Stimulated activated CD8-positive, alpha-beta memory T cell treated with anti-CD3 and anti-CD28 coated beads, Interleukin-4, amount 100 ng/mL, for 4 hours (primary cell): ENCODE results near the gene DLG2.

ENCODE experiments used
- DNase-seq, 2 donors: peaks; one replicate each; pipeline ENCODE4 v3.0.0-alpha.2; 2020; ENCODE audit warnings: low read depth in 2 of 2, low spot score in 1 of 2

The DLG2 gene

DNA sequence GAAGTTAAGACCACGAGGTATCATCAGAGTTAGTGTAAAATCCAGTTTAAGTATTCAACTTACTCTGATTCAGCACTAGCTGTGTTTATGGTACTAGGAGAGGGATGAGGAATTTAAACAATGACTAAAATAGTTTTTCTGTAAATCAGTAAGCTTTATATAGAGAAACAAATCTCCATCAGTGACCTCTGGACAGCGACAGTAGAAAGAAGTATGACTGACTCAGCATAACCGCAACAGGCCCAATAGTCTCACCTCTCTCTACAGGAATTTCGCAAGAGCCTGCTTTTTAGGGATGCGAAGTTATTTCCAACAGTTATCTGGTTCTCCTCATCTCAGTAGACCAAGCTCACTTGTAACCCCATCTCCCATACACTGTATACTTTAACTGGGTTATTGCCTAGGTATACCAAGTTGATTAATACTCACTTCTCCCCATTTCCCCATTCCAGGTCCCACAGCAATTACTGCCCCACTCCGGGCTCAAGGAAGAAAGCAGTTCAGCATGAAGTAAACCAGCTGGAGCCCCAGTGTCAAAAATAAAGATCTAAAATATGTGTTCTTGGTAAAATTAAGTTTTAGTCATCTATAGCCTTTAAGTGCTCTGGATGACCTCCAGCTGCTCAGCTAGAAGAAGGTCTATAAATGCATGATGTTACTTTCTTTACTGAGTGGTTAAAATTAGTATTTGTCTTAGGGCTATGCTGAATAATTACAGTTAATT lies 1570.3 kb downstream of the DLG2 start:
- no peak for DNase-seq

DNA sequence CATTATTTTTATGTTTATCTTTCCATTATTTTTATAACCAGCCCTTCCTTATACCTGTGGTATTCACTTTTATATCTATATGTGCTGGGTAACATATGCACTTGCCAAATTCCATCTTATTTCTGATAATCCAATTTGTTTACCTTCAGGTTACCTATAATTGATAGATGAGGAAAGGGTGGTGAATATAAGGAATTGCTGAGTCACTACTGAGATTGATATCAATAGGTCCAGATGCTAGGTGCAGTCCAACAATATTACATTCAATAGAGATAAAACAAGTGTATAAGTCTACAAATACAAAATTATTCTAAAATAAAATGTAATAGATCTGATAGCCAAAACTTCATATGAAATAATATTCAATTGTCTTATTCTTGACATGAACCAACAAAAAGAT lies 1582.0 kb downstream of the DLG2 start:
- DNase-seq: no peak

DNA sequence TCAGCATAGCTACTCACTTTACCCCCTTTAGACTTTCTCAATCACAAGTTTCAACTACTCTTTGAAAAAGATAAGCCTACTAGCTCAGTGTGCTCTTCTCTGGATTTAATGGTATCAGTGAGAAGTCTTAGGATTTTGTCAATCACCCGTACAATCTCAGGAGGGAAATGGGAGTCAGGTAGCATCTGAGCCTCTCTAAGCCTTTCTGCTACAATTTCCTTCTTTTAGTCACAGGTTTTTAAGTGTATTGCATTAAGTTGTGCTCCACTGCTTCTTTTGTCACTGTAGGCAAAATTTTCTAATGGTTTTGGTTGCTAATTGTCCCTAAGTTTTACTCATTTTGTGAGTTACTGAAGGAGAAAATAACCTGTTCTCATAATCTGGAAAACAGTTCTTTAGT lies 1582.4 kb downstream of the DLG2 start:
- DNase-seq: no peak

DNA sequence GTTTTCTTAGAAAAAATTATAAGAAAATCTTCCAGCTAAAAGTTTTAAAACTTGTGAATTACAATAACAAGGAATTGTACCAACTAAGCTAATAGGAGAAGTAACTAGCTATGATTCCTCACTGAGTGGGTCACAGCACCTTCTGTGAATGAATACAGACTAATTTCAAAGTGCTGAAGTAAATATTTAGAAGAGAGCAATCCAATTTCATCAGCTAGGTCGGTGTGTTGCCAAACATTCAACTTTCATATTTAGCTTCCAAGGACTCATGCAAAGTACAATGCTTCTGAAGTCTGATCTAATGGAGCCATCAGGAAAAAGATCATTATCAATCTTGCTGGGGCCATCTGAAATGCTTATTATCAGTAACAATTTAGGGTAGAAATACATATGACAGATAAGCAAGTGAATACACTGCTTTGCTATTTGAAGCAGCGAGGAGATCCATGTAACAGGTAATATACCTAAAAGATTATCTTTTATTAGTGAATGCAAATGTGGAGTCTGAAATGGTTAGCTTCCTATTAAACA lies 1590.4 kb downstream of the DLG2 start:
- DNase-seq: no peak

DNA sequence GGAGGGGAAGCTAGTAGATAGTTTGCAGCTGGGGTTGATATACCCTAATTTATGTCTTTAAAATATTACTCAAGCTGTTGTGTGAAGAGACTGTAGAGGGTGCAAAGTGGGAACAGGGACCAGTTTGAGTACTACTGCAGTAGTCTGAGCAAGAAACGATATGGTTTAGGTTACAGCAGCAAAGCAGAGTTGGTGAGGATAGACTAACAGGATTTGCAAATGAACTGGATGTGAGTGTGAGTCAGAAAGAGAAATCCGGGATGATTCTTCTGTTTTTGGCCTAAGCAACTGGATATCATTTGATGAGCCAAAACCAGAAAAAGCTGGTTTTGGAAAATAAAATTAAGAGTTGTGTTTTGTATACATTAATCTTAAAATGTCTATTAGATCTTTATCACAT lies 1591.5 kb downstream of the DLG2 start:
- DNase-seq: no peak

DNA sequence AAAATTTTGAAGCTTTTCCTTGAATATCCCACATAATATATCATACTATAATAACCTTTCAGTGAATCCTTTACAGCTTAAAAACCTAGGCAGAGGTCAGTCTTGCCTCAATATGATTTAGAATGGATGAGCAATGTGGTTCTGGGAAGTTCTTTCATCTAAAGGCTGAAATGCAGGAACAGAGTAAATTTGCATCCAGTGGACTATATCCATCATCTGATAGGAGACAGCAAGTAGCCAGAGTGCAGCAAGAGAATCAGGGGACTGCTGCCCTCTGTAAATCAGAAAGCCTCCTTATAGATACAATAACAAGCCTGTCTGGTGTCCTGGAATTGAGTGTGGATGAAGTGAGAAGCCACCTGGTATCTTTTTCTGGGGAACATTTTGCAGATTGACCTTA lies 1592.7 kb downstream of the DLG2 start:
- no peak for DNase-seq

DNA sequence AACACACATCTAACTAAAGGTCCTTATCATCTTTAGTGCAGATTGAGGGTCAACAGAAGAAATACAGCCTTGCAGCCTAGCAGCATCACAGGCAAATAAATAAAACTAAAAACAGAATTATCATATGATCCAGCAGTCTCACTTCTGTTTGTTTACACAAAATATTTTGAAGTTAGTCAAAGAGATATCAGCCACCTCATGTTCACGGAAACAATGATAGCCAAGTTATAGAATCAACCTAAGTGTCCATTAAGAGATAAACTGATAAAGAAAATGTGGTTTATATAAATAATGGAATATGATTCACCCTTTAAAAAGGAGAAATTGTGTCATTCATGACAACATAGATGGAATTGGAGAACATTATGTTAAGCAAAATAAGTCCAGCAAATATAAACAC lies 1602.9 kb downstream of the DLG2 start:
- no peak for DNase-seq

DNA sequence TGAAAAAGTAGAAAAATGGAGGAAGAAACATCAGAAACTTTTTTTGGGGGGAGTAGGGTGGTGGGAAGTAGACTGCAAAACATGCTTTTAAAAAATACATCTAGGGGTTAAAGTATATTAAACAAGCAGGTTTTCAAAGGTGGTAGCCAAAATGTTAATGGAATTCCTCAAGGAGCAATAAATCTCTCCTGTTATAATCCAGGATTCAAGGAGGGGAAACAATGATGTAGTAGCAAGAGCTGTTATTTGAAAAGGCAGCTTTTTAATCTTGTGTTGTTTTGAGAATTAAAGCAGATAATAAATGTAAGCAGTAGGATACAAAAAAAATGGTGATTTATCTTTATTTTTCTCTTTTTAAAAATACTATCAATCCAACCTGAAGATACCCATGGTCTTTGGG lies 1604.4 kb downstream of the DLG2 start:
- no peak for DNase-seq

DNA sequence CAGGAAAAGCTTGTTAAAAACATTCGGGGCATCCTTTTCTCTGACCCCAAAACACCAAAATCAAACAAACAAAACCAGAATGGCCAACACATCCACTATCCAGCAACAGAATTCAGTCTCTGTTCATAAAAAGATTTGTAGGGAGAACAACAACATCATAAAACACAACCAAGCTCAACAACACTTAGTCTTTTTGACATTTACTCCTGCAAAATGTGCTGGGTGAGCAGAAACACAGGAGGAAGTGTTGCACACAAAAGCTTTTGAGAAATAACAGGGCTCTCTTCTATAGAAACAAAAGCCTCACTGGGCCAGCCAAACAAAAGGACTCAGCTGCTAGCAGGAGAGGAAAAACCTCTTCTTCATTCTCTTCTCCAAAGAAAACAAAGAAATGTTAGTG lies 1604.9 kb downstream of the DLG2 start:
- DNase-seq: no peak

DNA sequence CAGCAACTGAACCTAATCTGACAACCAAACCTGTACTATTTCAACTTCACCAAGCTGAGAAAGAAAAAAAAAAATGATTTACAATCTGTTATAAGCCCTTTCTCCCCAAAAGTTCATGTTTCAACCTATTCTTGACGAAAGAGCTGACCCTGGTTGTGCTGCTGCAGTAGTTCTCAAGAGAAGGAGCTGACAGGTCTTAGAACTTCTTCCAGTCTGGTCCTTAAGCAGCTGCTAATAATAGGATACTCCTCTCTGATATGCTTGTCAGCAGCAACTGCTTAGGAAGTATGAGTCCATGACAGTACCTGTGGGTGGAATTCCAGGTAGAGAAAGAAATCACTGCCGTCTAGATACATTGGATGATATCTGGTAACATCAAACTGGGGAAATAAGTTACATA lies 1605.9 kb downstream of the DLG2 start:
- DNase-seq: no peak

DNA sequence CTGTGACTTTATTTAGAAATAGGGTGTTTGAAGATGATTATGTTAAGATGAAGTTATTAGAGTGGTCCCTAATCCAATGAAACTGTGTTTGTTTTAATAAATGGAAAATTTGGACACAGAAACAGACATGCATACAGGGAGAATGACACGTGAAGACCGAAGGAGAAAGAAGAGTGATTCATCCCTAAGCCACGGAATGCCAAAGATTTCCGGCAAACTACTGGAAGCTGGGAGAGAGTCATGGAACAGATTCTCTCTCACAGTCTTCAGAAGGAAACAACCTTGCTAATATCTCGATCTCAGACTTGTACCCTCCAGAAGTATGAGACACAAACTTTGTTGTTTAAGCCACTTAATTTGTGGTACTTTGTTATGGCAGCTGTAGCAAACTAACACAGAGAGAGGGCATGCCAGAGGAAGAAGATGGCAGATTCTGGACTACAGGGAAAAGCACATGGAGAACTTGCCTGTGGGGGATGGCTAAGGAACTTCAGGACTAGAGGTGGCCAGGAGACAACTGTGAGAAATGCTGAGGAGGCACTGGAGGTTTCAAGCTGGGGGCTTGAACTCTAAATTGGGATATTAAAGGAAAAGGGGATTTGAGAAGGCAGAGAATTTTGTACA lies 1607.5 kb downstream of the DLG2 start:
- DNase-seq: no peak

DNA sequence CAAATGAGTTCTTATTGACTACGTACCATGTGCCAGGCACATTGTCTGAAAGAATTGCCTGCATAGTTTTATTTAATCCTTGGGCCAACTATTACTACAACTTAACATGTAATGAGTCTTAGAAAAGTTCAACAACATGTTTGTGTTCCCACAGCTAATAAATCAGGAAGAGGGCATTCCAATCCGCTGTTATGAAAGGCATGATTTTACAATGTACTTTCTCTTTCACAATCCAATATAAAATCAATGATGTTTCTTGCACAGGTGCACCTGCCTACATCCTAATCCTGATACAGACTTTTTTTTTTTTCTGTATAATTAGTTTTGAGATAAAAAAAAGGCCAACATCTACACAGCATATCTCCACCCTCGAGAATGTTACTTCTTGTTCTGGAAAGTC lies 1612.6 kb downstream of the DLG2 start:
- no peak for DNase-seq

DNA sequence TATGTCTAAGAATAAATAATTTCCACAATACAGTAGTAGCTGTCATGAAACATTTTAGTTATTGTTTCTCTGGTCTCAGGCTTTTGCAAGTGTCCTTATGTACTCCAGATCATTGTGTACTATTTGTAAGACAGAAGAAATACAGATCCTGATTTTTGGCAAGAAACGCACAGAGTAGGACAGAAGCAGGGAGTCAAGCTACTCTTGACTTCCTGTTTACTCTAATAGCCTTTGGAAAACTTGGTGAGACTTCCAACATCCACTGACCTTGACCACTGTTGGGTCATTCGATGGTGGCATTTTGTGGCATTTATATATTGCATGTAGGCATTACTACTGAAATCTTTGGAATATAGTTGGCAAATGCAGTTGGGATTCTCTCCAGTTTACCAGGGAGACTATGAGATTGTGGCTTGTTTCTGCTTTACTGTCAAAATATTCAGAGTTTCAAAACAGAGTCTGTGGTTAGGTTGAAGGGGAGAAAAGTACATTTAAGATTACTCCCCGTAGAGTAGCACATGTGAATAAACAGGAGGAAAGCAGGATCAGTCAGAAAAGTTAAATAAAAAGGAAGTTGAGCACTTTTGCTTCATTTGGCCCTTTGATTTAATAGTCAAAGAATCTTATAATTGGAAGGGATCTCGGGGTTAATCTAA lies 1614.8 kb downstream of the DLG2 start:
- DNase-seq: no peak

DNA sequence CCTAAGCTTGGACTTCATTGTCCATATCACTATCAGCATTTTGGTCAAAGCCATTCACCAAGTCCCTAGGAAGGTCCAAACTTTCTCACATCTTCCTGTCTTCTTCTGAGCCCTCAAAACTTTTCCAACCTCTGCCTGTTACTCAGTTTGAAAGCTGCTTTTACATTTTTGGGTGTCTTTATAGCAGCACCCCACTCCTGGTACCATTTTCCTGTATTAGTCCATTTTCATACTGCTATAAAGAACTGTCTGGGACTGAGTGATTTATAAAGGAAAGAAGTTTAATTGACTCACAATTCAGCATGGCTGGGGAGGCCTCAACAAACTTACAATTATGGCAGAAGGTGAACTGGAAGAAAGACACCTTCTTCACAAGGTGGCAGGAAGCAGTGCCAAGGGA lies 1624.0 kb downstream of the DLG2 start:
- DNase-seq: no peak

DNA sequence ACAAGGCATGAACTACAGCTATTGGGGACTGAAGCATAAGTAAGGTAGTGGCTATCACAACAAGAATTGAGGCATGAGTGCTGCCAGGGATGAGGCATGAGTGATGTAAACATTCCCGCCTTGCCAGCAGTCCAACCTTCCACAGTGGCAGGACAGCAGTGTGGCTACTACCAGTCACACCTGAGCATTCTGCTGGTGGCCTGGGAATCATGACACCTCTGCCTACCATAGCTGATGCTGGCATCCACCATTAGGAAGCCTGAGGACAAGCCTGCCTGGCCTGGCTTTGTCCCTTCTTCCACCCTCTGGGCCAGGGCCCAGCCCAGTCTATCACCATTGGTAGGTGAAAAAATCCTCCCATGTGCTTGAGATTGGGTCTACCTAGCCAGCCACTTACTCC lies 1628.2 kb downstream of the DLG2 start:
- DNase-seq: no peak

DNA sequence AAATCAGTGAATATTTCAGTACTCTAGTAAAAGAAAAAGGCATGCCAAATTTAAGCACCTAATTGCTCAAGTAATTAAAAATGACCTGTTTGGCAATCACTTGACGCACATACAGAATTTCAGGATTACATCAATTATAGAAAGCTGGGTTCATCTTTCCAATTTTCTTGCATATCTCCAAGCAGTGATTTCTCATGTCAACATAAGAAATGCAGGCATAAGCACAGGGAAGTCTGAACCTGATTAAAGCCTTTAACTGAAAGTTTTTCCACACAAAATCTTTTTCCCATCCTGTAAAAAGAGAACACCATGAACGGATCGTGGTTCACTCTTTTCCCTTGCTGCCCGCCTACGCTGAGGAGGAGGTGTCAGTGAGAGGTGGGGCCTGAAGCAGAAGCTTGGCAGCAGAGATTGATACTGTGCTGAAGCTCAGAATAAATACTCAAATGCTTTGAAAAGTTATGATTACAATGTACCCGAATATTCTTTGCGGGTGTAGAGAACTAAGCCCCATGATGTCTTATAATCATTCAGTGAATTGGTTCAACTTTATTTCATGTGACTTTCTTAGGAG lies 1636.9 kb downstream of the DLG2 start:
- no peak for DNase-seq

DNA sequence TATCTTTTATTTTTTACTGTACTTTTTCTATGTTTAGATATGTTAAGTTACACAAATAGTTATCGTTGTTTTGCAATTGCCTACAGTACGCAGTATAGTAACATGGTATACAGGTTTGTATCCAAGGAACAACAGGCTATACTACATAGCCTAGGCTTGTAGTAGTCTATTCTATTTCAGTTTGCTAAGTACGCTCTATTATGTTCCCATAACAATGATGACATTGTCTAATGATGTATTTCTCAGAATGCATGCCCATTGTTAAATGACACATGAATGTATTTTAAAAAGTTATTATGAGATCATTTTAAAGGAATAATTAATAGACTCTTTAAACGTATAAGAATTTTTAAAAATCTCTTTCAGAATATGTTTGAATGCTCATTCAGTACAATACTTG lies 1644.3 kb downstream of the DLG2 start:
- no peak for DNase-seq

DNA sequence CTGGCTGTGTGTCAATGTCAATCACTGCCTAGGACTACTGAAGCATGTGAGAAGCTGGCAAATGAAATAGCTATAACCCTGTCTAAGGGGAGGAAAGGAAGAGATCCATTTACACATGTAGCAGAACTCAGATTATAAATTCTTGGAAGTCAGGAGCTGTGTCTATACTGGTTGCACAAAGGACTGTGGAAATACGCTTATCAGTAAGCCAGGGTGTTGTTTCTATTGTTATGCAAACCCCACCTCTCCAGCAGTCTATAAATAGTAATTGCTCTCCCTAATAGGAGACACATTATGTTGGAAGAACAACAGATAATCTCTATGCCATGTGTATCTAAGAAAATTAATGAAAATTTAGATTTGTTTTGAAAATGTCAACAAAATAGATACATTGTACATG lies 1647.6 kb downstream of the DLG2 start:
- no peak for DNase-seq

DNA sequence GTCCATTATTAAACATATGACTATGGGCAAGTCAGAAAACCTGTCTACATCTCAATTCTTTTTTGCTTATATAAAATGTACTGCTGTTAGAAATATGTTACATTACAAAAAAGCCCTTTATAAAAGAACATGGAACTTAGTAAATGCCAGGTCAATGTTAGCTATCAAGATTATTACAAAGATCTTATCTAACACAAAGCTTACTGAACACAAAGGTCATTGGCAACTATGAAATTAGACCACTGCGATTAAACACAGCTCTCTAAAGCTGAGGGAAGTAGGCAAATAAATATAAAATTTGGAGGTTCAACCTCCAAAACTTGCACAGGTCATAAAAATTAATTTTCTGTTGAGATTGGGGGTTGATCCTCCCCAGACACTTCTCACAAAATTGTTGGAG lies 1648.2 kb downstream of the DLG2 start:
- no peak for DNase-seq

DNA sequence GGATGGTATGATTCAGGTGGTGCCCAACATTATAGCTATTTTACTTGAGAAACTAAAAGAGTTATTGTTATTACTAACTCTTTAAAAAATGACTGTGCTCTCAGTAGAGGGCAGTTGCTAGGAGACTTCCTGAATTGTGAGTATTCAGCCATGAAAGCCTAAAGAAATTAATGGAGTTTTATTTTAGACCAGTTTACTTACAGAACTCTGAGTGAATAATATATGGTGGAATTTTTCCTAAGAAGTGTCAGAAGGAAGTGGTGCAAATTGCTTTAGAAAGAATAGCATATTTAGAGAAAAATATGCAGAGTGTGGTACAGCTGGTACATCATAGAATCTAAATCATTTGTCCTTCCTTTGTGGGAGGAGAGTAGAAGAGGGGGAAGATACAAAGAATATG lies 1651.1 kb downstream of the DLG2 start:
- no peak for DNase-seq

DNA sequence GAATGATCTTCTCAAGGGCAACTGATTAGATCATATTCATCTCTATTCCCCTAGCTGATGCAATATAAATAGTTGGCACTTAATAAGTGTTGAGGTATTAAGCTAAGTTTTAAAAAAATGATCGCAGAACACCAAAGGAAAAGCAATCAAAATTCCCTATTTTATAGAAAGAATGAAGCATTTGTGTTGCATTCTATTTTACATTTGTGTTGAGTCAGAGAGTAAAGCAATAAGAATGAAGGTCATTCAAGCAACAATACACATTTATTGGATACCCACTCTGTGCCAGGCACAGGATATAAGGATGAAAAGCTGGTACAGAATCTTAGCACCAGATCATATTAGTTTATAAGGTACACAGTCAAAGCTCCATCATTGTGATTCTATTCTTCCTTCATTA lies 1654.6 kb downstream of the DLG2 start:
- no peak for DNase-seq

DNA sequence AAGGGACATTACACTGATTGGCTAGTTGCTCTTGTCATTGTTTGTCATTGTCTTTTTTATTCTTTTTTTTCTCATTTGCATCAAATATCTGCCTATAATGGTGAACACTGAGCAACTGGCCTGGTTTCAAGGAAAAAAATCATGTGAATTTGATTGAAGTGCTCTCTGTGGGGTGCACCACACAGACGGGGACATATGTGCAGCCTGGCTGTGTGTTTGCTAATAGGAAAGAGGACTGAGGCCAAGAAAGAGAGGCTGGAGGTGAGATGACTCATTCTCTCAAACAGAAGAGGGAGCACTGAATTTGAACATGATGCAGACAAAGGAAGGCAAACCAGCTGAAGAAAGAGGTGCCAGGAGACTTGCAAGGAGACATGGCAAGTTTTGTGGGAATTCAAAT lies 1656.1 kb downstream of the DLG2 start:
- DNase-seq: no peak
